HG03045 (cell line): ENCODE data around the gene IGSF11.
"Not testable (repeated sequence)": the region's sequence is repeated elsewhere in the genome, so short reads cannot be mapped to it uniquely, and the experiment has no call there.

ENCODE experiments used
- ATAC-seq: cut with Tn5 transposase; IDR thresholded peaks from one replicate; pipeline ENCODE4 v1.9.1; 2021; ENCODE audit warnings: mild to moderate bottlenecking, moderate library complexity; ENCODE audit not compliant: unreplicated experiment

Gene IGSF11, protein sequence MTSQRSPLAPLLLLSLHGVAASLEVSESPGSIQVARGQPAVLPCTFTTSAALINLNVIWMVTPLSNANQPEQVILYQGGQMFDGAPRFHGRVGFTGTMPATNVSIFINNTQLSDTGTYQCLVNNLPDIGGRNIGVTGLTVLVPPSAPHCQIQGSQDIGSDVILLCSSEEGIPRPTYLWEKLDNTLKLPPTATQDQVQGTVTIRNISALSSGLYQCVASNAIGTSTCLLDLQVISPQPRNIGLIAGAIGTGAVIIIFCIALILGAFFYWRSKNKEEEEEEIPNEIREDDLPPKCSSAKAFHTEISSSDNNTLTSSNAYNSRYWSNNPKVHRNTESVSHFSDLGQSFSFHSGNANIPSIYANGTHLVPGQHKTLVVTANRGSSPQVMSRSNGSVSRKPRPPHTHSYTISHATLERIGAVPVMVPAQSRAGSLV

DNA sequence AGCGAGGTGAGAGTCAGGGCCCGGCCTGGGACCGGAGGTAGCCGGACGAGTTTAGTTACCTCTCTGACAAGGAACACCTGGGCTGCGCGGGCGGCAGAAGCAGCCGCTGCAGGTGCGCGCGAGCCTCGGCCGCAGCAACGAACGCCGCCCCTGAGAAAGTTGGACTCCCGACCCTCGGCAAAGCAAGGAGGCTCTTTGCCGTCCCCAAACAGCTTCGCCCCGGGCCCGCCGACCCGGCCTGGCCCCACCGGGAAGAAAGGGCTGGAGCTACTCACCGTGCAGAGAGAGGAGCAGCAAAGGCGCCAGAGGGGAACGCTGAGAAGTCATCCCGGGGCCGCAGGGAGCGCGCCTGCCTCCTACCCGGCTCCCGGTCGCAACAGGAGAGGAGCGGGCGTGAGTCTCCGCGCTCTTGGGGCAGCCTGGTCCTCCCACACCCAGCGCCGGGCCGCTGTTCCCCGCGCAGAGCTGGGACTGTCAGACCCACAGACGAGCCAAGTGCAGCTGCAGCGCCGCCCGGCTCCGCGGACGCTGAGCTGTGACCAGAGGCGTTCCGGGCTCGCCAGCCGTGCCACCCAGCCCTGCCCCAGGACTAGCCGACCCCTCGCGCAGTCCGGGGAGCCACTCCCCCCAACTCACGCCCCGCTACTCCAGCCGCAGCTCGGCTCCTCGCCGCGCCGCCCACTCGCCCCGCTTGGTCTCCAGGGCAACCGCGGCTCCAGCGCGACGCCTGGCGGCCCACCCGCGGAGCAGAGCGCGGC is at the start of gene IGSF11:
TSS of gene IGSF11 (minus strand) at position 591 of the 758 bp plus-strand sequence. CDS start at position 327, 264 bp downstream.
- ATAC-seq = peak; percentile 95

DNA sequence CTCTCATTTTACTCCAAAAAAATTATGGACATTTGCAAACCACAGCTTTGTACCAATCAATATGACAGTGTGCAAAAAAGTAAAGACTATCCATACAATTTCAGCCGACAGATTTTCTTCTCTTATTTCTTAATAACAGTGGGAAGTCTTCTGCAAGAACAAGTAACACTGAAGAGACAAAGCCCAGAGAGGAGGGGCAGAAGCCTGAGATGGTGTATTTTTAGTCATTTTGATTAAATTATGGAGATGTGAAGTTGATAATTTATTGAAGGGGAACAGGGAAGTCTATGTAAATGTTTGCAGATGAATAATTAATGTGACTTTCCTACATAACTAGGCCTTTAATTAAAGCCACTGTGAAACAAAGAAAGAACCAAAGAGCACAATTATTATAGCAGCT is 45.7 kb upstream of the IGSF11 start:
- no peak for ATAC-seq

DNA sequence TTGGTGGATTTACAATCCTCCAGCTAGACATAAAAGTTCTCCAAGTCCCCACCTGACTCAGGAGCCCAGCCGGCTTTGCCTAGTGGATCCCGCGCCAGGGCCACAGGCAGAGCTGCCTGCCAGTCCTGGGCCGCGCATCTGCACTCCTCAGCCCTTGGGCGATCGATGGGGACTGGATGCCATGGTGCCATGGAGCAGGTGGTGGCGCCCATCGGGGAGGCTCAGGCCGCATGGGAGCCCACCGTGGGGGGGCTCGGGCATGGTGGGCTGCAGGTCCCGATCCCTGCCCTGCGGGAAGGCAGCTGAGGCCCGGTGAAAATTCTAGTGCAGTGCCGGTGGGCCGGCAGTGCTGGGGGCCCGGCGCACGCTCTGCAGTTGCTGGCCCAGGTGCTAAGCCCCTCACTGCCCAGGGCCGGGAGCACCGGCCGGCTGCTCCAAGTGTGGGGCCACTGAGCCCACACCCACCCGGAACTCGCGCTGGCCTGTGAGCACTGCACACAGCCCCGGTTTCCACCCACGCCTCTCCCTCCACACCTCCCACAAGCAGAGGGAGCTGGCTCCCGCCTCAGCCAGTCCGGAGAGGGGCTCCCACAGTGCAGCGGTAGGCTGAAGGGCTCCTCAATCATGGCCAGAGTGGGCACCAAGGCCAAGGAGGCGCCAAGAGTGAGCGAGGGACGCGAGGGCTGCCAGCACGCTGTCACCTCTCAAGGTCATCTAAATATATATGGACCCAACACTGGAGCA is 38.8 kb upstream of the IGSF11 start:
- ATAC-seq = no peak

DNA sequence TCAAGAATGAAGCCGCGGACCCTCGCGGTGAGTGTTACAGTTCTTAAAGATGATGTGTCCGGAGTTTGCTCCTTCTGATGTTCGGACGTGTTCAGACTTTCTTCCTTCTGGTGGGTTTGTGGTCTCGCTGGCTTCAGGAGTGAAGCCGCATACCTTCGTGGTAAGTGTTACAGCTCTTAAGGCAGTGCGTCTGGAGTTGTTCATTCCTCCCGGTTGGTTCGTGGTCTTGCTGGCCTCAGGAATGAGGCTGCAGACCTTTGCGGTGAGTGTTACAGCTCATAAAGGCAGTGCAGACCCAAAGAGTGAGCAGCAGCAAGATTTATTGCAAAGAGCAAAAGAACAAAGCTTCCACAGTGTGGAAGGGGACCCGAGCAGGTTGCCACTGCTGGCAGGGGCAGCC is 37.8 kb upstream of the IGSF11 start:
- ATAC-seq = not testable (repeated sequence)

DNA sequence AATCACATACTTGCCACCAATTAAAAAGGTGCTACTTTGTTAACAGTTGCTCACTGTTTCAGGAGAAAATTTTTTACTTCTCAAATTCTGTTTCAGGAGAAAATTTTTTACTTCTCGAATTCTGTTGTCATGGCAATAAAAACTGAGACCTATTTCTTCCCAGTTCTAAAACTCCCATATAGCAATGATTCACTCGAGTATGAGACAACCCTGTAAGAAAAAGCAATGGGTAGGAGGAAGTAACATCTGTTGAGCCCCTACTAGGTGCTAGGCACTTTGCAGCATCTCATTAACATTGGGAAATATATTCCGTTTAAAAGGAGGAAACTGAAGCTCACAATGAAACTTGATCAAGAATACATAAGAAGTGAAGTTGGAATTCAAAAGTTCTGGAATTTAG is 35.1 kb upstream of the IGSF11 start:
- ATAC-seq = no peak

DNA sequence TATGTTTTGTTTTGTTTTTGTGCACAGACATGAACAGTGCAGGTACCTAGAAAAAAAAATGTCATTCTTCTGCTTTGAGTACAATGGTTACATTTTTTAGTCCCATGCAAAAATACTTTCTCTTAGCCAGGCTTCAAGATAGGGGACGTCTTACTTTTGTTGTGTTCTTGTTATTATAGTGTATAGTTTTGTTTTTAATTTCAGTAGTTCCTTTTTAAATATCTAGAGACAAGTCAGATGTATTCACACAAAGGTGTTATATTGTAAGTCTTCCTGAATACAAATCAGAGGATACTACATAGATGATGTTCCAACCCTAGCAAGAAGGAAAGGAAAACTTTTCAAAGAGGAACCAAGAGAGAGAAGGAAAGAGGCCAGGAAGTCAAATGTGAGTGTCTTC is 28.8 kb upstream of the IGSF11 start:
- ATAC-seq = no peak

DNA sequence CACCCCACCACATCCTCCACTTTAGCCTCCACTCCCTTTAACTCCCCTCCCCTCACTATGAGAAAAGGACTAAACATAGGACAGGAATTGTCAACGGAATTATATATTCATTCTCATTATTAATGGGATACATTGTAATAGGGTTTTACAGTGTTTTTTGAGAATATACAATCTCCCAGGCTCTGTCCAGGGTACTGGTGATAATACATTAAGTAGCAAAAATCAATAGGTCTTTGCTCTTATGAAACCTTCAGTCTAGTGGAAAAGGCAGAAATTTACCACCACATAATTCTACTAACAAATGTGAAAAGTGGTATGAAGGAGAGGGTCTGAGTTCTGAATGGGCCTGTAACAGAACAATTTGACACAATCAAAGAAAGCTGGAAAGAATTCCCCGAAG is 28.2 kb upstream of the IGSF11 start:
- ATAC-seq = no peak

DNA sequence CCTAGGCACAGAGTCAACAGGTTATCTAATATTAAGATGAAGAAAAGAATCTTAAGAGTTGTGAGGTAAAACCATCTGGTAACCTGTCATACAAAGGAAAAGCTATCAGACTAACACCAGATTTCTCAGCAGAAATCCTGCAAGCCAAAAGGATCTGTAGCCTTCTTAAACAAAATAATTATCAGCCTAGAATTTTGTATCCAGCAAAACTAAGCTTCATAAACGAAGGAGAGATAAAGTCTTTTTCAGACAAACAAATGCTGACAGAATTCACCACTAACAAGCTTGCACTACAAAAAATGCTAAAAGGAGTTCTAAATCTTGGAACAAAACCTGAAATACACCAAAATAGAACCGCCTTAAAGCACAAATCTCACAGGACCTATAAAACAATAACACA is 9.9 kb upstream of the IGSF11 start:
- ATAC-seq = no peak

DNA sequence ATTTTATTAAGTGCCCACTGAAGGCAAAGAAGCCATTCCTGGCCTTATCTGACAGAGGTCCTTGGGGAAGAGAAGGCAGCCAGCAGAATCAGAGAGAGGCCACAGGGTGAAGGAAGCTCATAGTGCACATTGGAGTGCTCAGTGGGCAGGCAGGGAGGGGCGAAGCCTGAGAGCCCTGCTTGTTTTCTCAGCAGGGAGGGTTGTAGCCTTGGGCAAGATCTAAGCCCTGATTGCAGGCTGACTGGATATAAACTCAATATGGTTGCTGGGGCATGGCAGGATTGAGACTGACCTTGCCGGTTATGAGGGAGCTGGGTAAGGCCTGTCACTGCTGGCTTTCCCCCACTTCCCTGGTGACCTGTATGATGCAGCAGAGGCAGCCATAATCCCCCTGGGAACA is 7.5 kb upstream of the IGSF11 start:
- ATAC-seq = no peak

DNA sequence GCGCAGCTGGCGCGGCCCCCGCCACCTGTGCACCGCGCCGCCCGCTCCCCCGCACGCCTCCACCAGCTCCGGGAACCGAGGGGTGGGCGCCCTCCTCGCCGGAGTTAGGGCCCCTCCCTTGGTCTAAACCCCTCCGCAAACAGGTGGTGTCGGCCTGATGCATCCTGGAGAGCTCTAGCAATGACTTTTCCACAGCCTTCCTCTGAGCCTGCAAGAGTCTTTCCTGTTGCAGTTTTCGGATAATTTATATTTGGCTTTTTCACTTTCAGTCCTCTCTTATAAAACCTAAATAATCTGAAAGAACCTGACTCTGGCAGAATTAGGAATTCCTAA is 334 bp upstream of the IGSF11 start:
- no peak for ATAC-seq

DNA sequence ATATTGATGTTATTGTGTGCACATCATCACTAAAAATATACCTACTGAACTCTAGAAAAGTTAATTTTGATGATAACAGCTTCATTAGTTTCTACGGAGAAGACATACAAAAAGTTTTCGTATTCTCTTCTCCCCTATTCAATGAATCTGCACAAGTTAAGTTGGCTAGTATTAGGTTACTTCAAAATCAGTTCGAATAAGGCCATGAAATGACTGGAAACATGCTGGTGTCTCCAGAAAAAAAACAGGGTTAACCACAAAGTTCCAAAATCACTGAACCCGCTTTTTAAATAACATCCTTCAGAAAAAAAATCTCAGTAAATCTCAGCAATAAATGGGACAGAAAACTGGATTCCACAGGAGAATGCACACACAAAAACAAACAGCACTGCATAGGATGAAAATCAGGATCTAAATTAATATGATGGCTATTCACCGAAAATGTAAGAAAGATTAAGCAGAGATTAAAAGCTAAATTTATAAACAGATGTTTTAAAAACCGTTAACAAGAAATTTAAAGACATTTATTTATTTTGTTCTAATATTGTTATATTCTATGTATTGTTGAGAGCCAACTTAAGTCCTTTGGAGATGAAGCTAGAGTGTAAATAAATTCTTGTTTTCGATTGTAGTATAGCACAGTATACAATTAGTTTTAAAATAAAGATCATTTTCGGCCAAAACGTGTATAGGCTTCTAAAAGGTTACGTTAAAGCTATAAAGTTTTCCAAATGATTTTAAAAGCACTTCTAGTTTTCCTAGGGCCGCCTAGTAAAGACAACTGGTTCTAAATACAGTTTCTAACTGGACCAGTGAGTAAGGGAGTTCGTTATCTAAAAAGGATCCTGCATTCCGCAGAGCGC is 1.0 kb downstream of the IGSF11 start:
- ATAC-seq = no peak

DNA sequence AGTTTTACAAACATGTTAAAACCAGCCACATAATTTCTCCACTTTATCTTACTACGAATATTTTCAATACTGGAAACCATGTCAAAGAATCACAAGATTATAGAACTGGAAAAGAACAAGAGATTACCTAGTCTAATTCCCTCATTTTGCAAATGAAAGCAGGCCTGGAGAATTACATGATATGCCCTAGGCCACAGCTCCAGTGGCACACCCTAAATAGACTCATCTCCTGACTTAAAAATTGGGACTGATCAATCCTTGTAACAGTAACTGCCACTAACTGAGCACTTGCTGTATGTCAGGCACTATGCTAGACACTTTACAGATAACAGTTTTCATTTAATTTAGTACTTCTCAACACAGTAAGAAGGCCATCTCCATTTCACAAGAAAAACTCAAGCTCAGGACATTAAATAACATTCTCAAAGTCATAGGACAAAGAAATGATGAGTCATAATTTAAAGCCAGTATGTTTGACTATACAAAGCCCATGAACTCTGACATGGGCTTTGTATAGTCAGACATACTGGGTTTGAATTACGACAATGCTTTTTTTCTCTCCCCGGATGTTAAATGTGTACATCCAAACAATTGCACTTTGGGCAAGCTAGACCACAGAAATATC is 9.4 kb downstream of the IGSF11 start:
- no peak for ATAC-seq

DNA sequence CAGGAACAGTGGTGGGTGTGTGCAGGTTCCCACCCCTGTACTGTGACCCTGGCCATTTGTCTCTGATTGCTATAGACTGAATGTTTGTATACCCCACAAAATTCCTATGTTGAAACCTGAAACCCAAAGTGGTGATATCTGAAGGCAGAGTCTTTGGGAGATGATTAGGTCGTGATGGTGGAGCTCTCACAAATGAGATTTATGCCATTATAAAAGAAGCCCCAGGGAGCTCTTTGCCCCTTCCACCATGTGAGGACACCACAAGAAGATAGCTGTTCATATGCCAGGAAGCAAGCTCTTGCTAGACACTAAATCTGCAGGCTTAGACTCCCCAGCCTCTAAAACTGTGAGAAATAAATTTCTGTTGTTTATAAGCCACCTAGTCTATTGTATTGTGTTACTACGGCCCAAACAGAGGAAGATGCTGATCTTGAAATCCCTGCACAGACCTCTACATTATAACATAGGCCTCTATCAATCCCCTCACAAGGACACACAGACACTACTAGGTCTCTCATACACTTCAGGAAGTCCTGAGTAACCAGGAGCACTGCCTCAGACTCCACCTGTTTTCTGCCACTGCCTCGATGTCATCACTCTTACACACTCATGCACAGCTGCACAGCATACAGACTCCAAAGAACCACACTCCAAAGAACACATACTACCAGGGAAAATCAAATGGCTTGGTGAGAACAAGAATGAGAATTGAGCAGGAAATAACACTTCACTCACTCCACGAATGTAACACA is 14.7 kb downstream of the IGSF11 start:
- ATAC-seq = no peak

DNA sequence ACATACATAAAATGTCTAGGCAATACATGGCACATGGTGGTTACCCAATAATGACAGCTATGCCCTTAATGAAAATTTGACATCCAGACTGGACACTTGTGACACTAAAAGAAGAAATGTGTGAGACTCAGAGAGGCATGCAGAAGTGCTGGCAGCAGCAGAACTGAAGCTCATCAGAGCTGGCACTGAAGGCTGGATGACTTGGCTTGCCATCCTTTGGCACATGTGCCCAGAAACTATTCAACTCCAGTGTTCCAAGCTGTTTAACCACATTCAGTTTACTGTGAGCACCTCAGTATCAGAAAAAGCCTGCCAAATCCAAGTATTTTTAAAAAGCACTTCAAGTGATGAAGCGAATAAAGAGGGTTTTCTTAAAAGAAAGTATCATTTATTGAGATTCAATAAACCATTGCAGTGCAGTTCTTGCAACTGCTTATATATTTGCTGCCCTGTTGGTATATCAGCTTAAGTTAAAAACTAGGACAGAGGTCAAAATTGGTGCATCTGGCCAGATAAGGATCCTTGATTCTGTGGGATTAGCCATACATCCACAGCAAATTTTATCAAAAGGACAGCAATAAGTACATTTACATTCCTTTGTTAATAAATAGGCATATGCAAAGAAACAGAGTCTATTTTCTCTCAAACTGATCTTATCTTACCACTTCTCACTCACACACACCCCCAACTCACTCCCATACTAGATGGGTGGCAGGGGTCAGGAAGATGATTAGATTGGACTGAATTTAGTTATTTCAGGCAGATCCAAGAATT is 15.8 kb downstream of the IGSF11 start:
- ATAC-seq = no peak

DNA sequence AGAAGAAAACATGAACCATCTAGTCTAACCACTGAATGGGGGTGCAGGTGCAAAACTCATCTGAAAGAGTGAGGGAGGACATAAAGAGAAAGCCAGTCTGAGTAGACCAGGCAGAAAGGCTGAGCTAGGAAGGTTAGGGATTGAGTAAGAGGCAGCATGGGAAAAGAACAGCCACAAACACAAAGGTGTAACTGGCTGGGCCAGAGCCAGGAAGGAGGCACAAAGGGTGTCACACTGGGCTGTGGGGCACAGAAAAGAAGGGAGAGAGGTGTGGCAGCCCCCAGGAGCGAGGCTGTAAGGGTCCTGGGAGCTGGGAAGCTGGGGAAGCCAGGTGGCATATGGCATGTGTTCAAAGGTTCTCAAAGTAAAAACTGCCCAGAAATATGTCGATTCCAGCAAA is 18.7 kb downstream of the IGSF11 start:
- ATAC-seq = no peak

DNA sequence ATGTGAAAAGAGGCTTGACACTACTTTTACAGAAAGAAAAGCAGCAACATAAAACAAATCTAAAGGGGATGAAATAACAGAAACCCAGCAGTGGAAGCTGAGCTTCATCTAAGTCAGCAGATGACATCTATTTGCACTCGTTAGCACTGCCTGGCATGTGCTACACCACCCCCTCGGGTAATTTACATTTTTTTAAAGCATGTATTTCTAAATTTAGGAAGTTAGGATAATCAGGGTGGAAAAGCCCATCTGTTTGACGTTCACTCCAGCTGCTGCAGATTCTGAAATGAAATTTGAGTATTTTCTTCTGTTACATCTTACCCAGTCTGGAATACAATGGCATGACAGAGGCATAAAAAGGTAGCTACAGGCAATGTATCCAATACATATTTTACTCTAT is 20.7 kb downstream of the IGSF11 start:
- no peak for ATAC-seq

DNA sequence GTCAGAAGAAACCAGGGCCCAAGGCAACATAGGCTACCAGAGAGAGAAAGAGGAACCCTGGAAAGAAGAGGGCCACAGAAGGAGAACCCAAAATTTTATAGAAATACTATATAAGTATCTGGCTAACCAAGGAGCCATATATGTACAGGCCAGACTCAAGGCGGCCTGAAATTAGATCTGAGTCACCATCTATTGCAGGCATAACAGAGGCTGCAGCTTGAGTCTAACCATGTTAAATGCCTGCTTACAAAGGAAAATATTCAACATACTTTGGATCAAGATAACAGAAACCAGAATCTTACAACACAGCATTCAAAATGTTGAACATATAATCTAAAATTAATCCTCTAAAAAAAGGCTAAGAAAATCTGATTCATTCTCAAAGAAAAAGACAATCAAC is 23.1 kb downstream of the IGSF11 start:
- no peak for ATAC-seq

DNA sequence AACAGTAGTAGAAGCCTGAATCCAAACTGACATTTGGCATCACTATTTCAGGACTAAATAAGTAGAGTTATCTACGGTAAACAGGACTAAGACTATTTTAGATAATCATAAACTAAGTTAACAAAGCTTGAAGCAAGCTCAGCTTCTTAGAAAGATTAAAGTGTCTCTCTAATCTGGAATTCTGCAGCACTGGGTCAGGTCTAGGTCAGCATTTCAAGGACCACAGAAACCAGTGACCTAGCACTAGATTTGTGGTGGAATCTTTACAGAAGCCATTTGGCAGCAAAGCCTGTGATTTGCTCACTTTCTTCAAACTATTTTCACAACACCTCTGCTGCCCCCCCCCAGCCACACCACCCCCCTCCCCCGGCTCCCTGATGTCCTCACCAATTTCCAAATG is 37.5 kb downstream of the IGSF11 start:
- no peak for ATAC-seq

DNA sequence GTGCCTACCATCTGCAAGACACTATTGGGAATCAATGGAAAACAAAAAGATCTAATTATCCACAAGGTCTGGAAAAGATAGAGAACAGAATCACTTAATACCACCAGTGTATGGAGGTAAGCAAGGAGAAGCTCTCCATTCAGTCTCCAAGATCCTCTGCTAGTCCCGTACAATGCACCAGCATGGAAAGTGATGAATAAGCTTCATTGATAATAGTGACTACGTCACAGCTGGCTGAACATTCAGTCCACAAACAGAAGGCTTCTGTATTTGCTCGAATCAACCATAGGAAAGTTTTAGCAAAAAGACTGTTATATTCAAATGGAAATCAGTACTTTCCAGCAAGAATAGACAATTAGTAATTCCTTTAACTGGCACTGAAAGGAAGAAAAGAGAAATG is 42.9 kb downstream of the IGSF11 start:
- no peak for ATAC-seq
